Suprapubic skin (tissue), 4 donors: ENCODE data around the gene DKKL1.

ENCODE experiments used
- EP300 ChIP-seq: sonication (generic); formaldehyde crosslinking; IDR thresholded peaks from one replicate; pipeline ENCODE4 v1.6.1; 2017; ENCODE audit warnings: antibody characterized with exemption
- POLR2A ChIP-seq, 2 donors: fragments of 450-650 bp; IDR thresholded peaks; one replicate each; pipeline ENCODE4 v1.6.1; 2017; ENCODE audit warnings: antibody characterized with exemption in 2 of 2, mild to moderate bottlenecking in 2 of 2, moderate library complexity in 2 of 2
- POLR2AphosphoS5 ChIP-seq, 3 donors: sonication (generic); formaldehyde crosslinking; IDR thresholded peaks; one replicate each; pipeline ENCODE4 v1.6.1; 2017; ENCODE audit warnings: antibody characterized with exemption in 3 of 3
- TF ChIP-seq, protein P1 (sequence below), 2 donors: fragments of 200-600 bp in 1 of 2; fragments of 450-650 bp in 1 of 2; sonication (generic) in 1 of 2; IDR thresholded peaks; one replicate each; pipeline ENCODE4 v1.5.1; 2016 to 2019; ENCODE audit warnings: antibody characterized with exemption in 2 of 2, mild to moderate bottlenecking in 1 of 2, moderate library complexity in 1 of 2

DNA sequence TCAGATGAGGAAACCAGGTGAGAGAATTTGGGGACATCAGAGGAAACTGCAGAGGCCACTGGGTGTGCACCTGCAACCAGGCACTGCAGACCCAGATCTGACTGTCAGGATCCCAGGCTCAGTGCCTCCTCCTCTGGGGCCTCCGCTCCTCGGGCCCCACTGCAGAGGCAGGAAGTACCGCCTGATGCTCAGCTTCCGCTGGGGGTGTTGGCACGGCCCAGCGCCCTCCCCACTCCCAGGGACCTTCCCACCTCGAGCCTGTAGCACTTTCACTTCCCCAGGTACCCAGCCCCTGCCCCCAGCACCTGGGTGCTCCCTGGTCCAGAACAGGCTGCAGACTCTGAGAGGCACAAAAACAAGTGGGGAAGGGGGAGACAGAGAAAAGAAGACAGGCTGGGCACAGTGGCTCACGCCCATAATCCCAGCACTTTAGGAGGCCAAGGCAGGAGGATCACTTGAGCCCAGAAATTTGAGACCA is 29.8 kb upstream of the DKKL1 start:
- TF ChIP-seq POLR2A (IDR thresholded peaks at IDR 0.05), result no peak
- TF ChIP-seq, protein P1, sequence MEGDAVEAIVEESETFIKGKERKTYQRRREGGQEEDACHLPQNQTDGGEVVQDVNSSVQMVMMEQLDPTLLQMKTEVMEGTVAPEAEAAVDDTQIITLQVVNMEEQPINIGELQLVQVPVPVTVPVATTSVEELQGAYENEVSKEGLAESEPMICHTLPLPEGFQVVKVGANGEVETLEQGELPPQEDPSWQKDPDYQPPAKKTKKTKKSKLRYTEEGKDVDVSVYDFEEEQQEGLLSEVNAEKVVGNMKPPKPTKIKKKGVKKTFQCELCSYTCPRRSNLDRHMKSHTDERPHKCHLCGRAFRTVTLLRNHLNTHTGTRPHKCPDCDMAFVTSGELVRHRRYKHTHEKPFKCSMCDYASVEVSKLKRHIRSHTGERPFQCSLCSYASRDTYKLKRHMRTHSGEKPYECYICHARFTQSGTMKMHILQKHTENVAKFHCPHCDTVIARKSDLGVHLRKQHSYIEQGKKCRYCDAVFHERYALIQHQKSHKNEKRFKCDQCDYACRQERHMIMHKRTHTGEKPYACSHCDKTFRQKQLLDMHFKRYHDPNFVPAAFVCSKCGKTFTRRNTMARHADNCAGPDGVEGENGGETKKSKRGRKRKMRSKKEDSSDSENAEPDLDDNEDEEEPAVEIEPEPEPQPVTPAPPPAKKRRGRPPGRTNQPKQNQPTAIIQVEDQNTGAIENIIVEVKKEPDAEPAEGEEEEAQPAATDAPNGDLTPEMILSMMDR (IDR thresholded peaks at IDR 0.05), result no peak
- TF ChIP-seq POLR2AphosphoS5 (IDR thresholded peaks at IDR 0.05), result no peak
- TF ChIP-seq EP300, result no peak
